PC-3 (cell line): ENCODE data around the gene TLE5.

Source experiments
- CTCF ChIP-seq: fragments of 300-600 bp; sonication (generic); conservative IDR thresholded peaks from 2 replicates; pipeline ENCODE4 v1.5.1; 2017; ENCODE audit warnings: antibody characterized with exemption, low read depth, mild to moderate bottlenecking, low read length
- EZH2 ChIP-seq: fragments of 300-600 bp; sonication (generic); IDR thresholded peaks from one replicate; pipeline ENCODE4 v1.6.1; 2017; ENCODE audit warnings: antibody characterized with exemption, mild to moderate bottlenecking, low read length; ENCODE audit not compliant: unreplicated experiment
- EZH2phosphoT487 ChIP-seq: fragments of 300-600 bp; sonication (generic); IDR thresholded peaks from 2 replicates; pipeline ENCODE4 v1.6.1; 2018; ENCODE audit warnings: mild to moderate bottlenecking, antibody characterized with exemption, low read length, borderline replicate concordance

GRCh38 chr19:3025549-3025886, 36.8 kb downstream of the TLE5 start:
- TF ChIP-seq CTCF: no peak
- no peak for TF ChIP-seq EZH2phosphoT487
- TF ChIP-seq EZH2: no peak
